ENCODE results near the gene PAPLN. TPM values are rescaled to one million over a fixed set of nuclear protein-coding genes. Genes with fewer than 3 reads are reported as not detected.

PAPLN gene
- total RNA-seq, 4 donors from 2014 or later: 15.4 to 82.6 (median 34.1) TPM

DNA sequence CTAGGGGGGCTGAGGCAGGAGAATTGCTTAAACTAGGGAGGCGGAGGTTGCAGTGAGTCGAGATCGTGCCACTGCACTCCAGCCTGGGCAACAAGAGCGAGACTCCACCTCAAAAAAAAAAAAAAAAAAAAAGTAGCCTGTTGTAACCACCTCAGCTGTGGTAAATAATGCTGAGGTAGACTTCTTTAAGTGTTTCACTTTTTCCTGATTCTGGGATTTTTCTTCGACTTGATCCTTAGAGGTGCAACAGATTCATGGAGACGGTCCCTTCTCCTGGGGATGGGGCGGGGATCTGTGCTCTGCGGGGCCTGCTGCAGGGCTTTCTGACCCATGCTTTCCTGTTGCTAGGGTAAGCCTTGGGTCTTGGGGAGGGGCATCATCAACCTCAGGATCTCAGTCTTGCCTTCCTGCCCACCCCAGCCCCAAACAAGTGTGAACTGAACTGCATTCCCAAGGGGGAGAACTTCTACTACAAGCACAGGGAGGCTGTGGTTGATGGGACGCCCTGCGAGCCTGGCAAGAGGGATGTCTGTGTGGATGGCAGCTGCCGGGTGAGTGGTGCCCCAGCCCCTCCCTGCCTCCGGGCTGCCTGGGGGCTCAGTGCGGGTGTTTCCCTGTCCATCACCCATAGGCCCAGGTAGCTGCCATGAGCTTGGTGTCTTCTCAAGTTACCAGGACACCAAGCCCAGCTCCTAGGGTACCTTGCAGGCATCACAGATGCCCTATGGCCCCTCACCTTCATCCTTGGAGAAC is 12.4 kb downstream of the PAPLN start:
- DNase-seq (ENCODE audit: low spot score) (no peak), ATAC-seq (ENCODE audit: low FRiP score) (no peak)
- TF ChIP-seq, protein P1, sequence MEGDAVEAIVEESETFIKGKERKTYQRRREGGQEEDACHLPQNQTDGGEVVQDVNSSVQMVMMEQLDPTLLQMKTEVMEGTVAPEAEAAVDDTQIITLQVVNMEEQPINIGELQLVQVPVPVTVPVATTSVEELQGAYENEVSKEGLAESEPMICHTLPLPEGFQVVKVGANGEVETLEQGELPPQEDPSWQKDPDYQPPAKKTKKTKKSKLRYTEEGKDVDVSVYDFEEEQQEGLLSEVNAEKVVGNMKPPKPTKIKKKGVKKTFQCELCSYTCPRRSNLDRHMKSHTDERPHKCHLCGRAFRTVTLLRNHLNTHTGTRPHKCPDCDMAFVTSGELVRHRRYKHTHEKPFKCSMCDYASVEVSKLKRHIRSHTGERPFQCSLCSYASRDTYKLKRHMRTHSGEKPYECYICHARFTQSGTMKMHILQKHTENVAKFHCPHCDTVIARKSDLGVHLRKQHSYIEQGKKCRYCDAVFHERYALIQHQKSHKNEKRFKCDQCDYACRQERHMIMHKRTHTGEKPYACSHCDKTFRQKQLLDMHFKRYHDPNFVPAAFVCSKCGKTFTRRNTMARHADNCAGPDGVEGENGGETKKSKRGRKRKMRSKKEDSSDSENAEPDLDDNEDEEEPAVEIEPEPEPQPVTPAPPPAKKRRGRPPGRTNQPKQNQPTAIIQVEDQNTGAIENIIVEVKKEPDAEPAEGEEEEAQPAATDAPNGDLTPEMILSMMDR (IDR thresholded peaks at IDR 0.05): no peak

- ATAC-seq (ENCODE audit: low FRiP score) (no peak), DNase-seq (ENCODE audit: low spot score) (no peak)
- TF ChIP-seq, protein P1 (IDR thresholded peaks at IDR 0.05): no peak
Measured at GRCh38 chr14:73250317-73250713, 13.0 kb downstream of the PAPLN start.

- TF ChIP-seq, protein P1 (IDR thresholded peaks at IDR 0.05): no peak
- ATAC-seq (ENCODE audit: low FRiP score): no peak
- no peak for DNase-seq (ENCODE audit: low spot score)
Measured at GRCh38 chr14:73250781-73251500, 13.6 kb downstream of the PAPLN start.

DNA sequence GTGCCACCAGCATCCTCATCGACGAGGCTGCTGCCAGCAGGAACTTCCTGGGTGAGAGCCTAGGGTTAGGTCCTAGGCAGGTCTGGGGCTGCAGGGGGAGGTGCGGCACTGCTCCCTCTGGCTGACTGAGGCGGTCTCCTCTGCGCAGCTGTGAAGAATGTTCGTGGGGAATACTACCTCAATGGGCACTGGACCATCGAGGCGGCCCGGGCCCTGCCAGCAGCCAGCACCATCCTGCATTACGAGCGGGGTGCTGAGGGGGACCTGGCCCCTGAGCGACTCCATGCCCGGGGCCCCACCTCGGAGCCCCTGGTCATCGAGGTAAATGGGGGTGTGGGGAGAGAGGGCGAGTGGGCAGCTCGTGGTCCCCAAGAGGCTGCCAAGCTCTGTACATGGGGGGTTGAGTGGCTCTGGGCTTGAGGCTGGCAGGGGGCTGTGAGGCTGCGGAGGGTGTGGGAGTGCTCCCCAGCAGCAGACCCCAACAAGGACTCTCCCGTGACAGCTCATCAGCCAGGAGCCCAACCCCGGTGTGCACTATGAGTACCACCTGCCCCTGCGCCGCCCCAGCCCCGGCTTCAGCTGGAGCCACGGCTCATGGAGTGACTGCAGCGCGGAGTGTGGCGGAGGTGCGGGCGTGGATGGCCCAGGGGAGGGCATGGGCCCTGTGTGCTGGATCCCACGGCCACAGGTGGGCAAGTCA is 14.4 kb downstream of the PAPLN start:
- ATAC-seq (ENCODE audit: low FRiP score) (no peak), DNase-seq (ENCODE audit: low spot score) (no peak)
- TF ChIP-seq, protein P1 (IDR thresholded peaks at IDR 0.05): no peak

DNA sequence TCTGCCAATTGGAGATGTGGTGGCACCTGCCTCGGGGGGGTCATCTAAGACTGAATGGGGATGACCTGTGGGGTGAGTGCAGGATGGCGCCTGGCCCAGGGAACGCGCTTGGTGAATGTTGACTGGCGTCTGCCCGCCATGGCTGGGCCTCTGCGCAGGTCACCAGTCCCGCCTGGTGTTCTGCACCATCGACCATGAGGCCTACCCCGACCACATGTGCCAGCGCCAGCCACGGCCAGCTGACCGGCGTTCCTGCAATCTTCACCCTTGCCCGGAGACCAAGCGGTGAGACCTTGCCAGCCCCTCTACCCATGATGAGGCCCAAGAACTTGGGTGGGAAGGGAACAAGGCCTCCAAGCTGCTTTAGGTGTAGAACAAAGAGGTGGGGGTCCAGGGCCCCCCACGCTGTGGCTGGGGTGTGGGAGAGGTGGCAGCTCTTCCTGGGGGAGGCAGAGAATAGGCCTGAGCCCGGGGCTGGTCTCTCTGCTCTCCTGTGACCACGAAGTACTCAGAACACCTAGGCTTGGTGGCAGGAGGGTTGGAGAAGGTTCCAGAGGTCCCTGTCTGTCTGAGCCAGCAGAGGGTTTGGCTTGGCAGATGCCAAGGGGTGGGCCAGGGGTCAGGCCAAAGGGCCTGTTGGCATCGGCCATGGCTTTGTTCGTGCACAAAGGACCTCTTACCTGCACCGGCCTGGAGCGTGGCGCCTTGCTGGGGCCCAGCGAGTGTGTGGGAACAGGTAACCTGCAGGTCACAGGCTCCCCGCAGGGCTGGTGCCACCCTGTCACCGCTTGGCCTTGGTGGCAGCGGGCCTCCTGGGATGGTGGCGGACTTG is 15.4 kb downstream of the PAPLN start:
- DNase-seq (ENCODE audit: low spot score) (no peak), ATAC-seq (ENCODE audit: low FRiP score) (no peak)
- TF ChIP-seq, protein P1 (IDR thresholded peaks at IDR 0.05): no peak

DNA sequence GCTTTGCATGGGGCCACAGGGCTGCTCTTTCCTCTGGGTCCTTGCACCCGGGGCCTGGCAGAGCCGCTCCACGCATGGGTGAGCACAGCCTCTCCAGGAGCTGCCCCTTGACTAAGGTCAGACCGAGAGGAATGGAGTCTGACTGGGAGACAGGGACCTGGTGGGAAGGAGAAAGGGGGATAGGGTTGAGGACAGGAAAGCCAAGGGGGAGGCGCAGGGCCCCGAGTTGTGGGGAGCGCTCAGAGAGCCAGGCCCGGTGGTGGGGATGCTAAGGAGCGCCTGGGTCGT is 16.0 kb downstream of the PAPLN start:
- TF ChIP-seq, protein P1 (IDR thresholded peaks at IDR 0.05): no peak
- ATAC-seq (ENCODE audit: low FRiP score) (no peak), DNase-seq (ENCODE audit: low spot score) (no peak)
